Measurements from ENCODE around the gene IFNK. TPM values are rescaled to one million over a fixed set of nuclear protein-coding genes. Genes with fewer than 3 reads are reported as not detected.

IFNK gene
- not detected in 2 replicates for total RNA-seq

GRCh38 chr9:27524236-27524635 lies at the start of gene IFNK:
Gene IFNK (plus strand): TSS chr9:27524290. CDS start chr9:27524337, 47 bp downstream.

GRCh38 chr9:27529316-27530278 lies 5.5 kb downstream of the IFNK start, which contains the start of gene MOB3B:
Gene MOB3B (minus strand): TSS chr9:27529814. CDS start chr9:27455550, 74,264 bp downstream.

GRCh38 chr9:27572918-27573633 lies 49.0 kb downstream of the IFNK start, which contains the start of gene C9orf72:
Gene C9orf72 (minus strand): TSS chr9:27573481. CDS start chr9:27567120, 6,361 bp downstream.

Other genes starting within 250 kb of the IFNK start
- gene EQTN, start 227.1 kb upstream of the IFNK start, total RNA-seq: 0.16 TPM in 1 of 2 replicates, not detected in the other
- 0.12 and 0.32 TPM in 2 replicates for gene MOB3B, start 5.5 kb downstream of the IFNK start, total RNA-seq
- gene C9orf72, start 49.2 kb downstream of the IFNK start, total RNA-seq: 3.9 and 4.5 TPM in 2 replicates

Data from hair follicle dermal papilla cell (primary cell).